GM18951 (cell line): ENCODE data around the gene COX7A2L.
"Not testable (repeated sequence)": the region's sequence is repeated elsewhere in the genome, so short reads cannot be mapped to it uniquely, and the experiment has no call there.

Experiments used
- POLR2A ChIP-seq: IDR thresholded peaks from 4 replicates; pipeline ENCODE4 v1.6.1; 2011; ENCODE audit warnings: mild to moderate bottlenecking; ENCODE audit not compliant: insufficient read length, insufficient read depth; ENCODE audit errors: extremely low read depth
- in situ Hi-C: fragments of 300-500 bp; cut with MboI; formaldehyde crosslinking; loops from one replicate; pipeline ENCODE4 v1.12.0; 2022; ENCODE audit warnings: low sequenced_read_pairs, mixed read lengths, inconsistent platforms; ENCODE audit not compliant: unreplicated experiment

COX7A2L gene

GRCh38 chr2:42340045-42340937, 20.7 kb downstream of the COX7A2L start:
- in situ Hi-C loops: no loop called here
- no peak for TF ChIP-seq POLR2A

- no peak for TF ChIP-seq POLR2A
- in situ Hi-C loops: no loop called here
Observed at GRCh38 chr2:42339191-42339912, 21.7 kb downstream of the COX7A2L start.

DNA sequence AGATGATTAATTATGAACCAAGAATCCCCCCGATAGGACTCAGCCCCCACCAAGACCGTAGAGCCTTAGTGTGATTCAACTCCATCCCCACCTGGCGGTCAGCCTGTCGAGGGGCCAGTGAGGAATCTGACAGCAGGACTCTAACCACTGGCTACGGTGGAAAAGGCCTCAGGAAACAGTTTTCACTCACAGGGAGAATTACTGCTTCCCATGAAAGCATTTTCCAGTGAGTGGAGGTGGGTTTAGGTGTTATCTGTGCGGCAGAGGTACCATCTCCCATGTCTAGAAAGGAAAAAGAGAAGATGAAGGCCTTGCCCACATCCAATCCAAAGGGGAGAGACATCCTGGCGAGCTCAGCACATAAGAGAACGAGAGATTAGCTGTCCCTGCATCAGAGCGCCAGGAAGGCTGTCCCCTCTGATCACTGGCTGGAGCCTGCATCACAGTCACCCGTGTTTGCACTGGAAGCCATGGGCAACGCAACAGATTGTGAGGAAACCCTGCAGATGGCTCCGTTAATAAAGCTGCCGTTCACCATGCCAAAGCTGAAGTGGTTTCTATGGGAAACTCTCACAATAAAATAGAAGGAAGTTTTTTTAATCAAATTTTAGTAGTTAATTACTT, 22.3 kb downstream of the COX7A2L start:
- in situ Hi-C loops: no loop called here
- no peak for TF ChIP-seq POLR2A

DNA sequence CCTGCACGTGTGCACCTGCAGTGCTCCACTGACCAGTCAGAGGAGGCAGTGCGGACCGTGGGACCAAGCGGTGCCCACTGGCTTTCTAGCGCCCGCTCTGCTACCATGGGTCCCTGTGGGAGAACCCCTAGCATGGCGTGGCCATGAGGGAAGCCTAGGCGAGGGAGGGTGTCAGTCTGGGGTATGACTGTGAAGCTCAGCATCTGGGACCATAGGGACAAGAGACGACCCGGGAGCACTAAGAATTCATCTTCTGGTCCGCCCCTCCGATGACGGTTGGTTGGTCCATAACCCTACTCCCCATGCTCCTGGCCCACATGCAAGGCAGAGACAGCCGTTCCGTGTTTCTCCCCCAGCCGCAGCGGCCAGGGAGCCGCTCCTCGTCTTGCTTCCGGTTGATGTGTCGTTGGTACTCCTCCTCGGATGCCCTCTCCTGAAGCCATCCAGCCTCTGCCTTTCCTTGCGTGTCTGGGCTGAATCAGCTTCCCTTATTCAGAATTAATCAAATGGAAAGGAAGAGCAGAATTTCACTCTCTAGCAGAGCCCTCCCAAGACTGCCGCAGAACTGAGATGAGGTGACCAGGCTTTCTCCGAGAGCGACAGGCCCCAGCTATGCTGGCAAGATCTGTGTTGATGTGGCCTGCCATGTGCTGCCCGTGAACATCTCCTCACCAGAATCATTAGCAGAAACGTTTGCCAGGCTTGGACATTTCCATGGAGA, 23.0 kb downstream of the COX7A2L start:
- TF ChIP-seq POLR2A: no peak
- in situ Hi-C loops: no loop called here

- in situ Hi-C loops: no loop called here
- TF ChIP-seq POLR2A: no peak
Observed at GRCh38 chr2:42337356-42337820, 23.6 kb downstream of the COX7A2L start.

DNA sequence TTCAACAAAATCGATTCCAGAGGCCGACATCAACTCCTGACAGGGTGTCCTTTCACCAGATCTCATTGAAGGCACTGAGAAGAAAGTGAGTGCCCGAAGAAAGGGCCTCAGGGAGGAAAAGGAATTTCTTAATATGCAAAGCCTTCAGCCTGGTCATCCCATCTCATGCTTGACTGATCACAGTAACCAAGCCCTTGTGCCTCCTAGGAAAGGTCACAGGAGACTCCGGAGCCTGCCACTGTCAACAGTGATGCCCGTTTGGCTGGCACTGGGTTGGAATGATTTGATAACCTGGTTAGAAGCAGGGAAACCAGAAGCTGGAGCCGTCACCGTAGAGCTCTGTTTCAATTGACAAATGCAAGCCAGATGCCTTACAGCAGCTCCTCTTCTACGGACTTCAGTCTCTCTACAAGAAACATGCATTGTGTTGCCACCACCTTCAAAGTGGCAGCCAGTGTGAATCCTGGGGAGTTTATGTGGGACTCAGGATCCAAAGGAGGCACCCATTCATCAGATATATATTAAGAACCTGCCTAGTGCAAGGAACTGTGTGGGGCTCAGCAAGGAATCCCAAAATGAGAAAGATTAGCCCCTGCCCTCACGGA, 24.6 kb downstream of the COX7A2L start:
- in situ Hi-C loops: no loop called here
- TF ChIP-seq POLR2A: no peak

DNA sequence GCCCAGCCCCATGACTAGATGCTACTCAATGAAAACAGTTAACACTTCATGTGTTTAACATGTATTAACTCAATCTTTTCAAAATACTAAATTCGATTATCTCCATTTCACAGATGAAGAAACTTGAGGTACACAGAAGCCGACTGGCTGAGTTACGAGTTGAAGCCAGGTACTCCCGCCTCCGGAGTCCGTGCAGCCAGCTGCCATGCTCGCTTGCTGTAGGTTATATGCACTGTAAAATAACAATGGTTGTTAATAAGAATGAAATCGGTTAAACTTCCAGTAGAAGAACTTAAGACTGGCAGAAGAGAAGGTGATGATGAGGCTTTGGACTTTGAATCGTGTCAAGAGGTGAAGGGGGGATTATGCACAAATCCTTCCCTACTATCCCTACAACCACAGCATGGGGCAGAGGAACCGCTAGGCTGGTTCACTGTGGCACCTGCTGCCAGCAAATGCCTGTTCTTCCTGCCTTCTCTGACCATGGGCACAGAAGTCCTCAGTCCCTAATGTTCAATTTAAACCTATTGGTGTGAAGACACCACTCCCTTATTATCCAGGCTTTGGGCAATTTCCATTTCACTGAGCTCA, 25.4 kb downstream of the COX7A2L start:
- in situ Hi-C loops: no loop called here
- TF ChIP-seq POLR2A: no peak

DNA sequence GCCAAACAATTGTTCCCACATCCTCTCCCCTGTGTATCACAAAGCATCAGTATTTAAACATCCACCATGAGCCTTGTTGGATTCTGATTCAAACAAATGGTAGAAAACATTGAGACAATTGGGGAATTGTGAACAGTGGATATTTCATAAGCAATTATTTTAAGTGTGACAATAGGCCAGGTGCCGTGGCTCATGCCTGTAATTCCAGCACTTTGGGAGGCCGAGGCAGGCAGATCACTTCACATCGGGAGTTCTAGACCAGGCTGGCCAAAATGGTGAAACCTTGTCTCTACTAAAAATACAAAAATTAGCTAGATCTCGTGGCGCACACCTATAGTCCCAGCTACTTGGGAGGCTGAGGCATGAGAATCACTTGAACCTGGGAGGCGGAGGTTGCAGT, 26.2 kb downstream of the COX7A2L start:
- in situ Hi-C loops: not testable (repeated sequence)

- no peak for TF ChIP-seq POLR2A
- in situ Hi-C loops: no loop called here
Observed at GRCh38 chr2:42334220-42334619, 26.8 kb downstream of the COX7A2L start.

- TF ChIP-seq POLR2A: no peak
- in situ Hi-C loops: no loop called here
Observed at GRCh38 chr2:42333579-42333978, 27.4 kb downstream of the COX7A2L start.

GRCh38 chr2:42332575-42332974, 28.4 kb downstream of the COX7A2L start:
- no peak for TF ChIP-seq POLR2A
- in situ Hi-C loops: no loop called here

GRCh38 chr2:42331569-42332284, 29.3 kb downstream of the COX7A2L start:
- TF ChIP-seq POLR2A: no peak
- in situ Hi-C loops: no loop called here
